Left lobe of liver (tissue), 2 donors: ENCODE data around the gene SLC2A5. TPM values are rescaled to one million over a fixed set of nuclear protein-coding genes. Genes with fewer than 3 reads are reported as not detected.

Source experiments
- ATAC-seq: fragments of 200-7000 bp; cut with Tn5 transposase; one replicate; pipeline ENCODE4 v1.9.1; 2020; ENCODE audit warnings: mild to moderate bottlenecking, moderate library complexity
- DNase-seq: peaks from one replicate; pipeline ENCODE4 v3.0.0-alpha.2; 2020; ENCODE audit warnings: low spot score
- total RNA-seq: library from RNA; stranded (reverse); gene quantifications from one replicate; pipeline ENCODE4 v1.2.1, GENCODE V29; 2021
- donor health status: DM: no; HTN: no; CAD: no; lungs with moderate emphysema.
- donor health status: DM: no; HTN: yes; CAD: no.

The SLC2A5 gene
- total RNA-seq, 1 donor from 2014 or later = 0.35 TPM

DNA sequence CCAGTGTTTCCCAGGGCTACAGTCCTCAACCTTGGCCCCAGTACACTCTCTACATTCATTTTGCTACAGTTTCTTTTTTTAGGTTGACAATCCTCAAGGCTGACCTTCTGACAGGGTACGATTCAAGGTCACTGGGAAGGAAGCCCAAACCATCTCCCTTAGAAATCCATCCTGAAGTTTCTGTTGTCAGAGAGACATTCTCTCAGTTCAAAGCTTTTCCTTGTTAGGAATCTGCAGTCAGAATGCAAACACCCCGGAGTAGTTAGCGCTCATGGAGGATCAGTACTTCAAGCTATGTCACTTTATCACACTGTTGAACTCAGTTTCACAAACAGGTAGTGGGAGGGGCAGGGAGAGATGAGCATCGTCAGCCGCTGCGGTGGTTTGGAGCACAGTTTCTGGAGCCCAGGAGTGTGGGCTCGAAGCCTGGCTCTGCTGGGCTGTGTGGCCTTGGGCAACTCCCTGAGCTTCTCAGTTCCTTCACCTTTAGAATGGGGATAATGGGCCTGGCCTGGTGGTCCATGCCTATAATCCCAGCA lies 4.2 kb downstream of the SLC2A5 start:
- DNase-seq = no peak
- ATAC-seq = no peak

DNA sequence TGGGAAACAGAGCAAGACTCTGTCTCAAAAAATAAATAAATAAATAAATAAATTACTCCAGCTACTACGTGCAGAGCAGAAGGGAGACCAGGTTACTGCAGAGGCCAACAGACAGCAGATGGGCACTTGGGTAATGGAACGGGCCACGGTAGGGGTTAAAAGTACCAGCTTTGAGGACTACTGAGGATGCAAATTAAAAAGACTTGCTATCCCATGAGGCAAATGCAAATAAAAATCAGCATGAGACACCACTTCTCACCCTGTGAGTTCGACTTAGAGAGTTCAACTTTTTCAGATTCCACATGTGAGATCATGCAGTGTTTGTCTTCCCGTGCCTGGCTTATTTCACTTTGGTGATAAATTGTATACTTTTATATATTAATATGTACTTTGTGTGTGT lies 6.6 kb downstream of the SLC2A5 start:
- ATAC-seq (no peak), DNase-seq (no peak)

DNA sequence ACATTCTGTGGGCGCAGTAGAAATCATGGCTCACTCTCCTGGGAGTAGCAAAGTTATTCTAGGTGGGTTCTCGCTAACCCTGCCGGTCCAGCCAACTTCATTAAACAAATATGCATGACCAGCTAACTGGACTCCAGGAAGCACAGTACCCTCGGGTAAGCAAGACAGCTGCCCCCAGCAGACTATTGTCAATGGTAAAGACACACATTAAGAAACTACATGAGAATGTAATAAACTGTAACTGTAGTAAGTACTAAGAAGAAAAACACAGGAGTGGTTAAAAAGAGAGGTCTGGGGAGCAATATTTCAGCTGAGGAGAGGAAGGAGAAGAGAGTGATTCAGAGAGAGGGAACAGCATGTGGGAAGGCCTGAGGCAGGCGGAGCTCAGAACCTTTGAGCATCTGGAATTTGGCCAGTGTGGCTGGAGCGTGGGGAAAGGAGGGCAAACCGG lies 7.4 kb downstream of the SLC2A5 start:
- DNase-seq (no peak), ATAC-seq (peak; percentile 36)

DNA sequence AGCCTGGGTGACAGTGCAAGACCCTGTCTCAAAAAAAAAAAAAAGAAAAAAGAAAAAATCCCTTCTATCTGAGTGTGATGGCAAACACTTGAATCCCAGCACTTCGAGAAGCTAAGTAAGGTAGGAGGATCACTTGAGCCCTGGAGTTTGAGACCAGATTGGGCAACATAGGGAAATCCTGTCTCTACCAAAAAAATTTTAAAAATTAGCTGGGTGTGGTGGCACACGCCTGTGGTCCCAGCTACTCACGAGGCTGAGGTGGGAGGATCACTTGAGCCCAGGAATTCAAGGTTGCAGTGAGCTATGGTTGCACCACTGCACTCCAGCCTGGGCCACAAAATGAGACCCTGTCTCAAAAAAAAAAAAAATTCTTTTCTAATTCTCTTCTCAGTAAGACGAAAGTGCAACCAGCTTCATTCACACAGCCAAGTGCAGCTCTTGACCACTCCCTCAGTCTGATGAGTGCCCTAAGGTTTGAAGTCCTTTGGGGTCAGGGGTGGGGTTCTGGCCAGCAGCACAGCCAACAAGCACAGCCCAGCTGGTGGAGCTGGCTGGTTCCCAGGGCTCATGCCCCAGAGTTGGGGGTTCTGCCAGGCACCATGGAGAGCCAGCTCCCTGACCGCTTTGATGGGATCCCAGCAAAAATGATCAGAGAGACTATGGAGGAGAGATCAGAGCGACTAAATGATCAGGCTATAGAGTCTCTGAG lies 8.0 kb downstream of the SLC2A5 start:
- DNase-seq = no peak
- ATAC-seq = peak; percentile 74

DNA sequence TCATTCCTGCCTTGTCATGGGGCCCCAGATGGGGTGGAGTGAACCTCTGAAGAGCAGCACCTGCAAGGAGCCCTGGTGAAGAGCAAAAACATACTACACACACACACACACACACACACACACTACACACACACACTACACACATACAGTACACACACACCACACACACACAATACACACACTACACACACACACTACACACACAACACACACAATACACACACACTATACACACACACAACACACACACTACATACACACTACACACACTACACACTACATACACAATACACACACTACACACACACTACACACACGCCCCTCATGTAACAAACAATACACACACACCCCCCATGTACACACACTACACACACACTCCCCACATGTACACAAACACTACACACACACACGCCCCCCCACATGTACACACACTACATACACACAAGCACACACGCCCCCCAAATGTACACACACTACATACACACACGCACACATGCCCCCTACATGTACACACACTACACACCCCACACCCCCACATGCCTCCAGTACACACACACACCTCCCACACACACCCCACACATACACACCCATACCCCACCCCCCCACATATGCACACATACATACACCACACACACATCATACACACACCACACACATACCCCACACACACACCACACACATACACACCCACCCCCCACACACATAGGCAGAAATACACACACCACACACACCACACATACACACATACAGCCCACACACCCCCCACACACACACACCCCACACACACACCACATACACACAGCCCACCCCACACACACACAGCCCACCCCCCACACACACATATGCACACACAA lies 9.3 kb downstream of the SLC2A5 start:
- ATAC-seq (no peak), DNase-seq (no peak)

DNA sequence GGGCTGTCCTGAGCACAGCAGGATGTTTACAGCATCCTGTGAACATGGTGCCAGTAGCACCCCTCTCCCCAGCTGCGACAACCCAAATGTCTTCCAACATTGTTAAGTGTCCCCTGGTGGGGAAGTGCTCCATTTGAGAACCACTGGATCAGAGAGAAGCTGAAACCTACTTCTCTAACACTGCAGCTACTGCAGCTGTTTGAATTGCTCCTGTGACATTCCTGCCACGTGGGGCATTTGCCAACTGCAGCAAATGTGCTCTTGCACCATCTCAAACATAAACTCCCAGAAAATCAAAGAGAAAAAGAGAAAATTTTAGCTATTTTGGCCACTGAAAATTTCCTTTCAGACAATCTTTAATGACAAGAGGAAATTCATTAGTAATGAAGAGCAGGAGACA lies 11.0 kb downstream of the SLC2A5 start:
- DNase-seq (no peak), ATAC-seq (peak; percentile 51)

DNA sequence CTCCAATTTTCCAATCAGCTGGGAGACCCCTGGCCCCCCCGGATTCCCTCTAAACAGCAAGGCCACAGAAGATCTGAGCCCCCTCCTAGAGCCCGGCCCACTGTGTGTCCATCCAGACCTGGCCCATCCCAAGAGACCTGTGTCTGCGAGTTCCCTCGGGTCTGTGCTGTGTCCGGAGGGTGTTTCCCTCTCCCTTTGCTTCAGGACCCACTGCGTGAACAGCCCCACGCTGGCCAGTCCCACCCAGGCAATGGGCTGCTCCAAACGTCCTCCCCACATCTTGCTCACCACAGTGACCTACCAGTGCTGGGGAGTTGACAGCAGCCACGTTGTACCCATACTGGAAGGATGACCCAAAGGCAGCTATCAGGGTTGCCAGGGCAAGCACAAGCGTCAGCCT lies 11.6 kb downstream of the SLC2A5 start:
- ATAC-seq (no peak), DNase-seq (no peak)

DNA sequence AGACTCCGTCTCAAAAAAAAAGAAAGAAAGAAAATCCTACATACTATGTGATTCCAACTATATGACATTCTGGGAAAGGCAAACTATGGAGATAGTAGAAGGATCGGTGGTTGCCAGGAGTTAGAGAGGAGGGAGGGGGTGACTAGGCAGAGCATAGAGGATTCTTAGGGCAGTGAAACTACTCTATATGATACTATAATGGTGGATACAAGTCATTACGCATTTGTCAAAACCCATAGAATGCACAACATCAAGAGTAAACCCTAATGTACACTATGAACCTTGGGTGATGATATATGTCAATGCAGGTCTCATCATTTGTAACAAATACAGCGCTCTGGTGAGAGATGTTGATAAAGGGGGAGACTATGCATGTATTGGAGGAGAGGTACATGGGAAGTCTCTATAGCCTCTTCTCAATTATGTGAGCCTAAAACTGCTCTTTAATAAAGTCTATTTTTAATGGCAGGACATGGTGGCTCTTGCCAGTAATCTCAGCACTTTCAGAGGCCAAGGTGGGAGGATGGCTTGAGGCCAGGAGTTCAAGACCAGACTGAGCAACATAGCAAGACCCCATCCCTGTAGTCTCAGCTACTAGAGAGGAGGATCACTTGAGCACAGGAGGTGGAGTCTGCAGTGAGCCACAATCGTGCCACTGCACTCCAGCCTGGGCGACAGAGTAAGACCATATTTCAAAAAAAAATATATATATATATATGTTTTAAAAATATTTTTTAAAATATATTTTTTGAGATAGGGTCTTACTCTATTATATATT lies 17.0 kb downstream of the SLC2A5 start:
- DNase-seq (no peak), ATAC-seq (no peak)

DNA sequence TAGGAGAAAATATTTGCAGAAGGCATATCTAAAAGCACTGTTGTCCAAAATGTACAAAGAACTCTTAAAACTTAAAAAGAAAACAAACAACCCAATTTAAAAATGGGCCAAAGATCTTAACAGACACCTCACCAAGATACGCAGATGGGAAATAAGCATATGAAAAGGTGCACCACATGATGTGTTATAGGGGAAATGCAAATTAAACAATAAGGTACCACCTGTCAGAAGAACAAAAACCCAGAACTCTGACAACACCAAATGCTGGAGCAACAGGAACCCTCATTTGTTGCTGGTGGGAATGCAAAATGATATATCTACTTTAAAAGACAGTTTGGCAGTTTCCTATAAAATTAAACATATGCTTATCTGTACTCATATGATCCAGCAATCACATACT lies 18.1 kb downstream of the SLC2A5 start:
- DNase-seq = no peak
- no peak for ATAC-seq

DNA sequence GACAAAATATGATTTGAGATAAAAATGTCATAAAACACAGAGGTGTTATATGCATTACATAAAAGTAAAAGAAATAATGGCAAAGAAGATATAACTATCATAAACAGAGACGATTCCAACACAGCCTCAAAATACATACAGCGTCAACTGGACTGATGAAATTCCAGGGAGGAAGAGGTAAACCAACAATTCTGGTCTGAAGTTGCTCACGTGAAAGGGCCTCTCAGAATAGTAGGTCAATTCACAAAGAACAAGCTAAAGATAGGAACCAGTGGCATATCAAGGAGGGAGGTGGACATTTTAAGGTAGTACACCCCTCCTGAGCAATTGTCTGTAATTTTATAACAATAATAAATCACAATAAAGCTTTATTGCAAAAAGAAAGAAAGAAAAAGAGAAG lies 18.6 kb downstream of the SLC2A5 start:
- ATAC-seq (no peak), DNase-seq (no peak)

DNA sequence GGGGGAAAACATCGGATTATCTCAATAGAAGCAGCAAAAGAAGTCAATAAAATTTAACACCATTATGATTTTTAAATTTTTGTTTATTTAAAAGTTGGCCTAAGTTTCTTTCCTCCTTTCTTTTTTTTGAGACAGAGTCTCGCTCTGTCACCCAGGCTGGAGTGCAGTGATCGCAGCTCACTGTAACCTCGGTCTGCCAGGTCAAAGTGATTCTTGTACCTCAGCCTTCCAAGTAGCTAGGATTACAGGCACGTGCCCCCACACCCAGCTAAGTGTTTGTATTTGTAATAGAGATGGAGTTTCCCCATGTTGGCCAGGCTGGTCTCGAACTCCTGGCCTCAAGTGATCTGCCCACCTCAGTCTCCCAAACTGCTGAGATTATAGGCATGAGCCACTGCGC lies 20.9 kb downstream of the SLC2A5 start:
- DNase-seq (no peak), ATAC-seq (no peak)

DNA sequence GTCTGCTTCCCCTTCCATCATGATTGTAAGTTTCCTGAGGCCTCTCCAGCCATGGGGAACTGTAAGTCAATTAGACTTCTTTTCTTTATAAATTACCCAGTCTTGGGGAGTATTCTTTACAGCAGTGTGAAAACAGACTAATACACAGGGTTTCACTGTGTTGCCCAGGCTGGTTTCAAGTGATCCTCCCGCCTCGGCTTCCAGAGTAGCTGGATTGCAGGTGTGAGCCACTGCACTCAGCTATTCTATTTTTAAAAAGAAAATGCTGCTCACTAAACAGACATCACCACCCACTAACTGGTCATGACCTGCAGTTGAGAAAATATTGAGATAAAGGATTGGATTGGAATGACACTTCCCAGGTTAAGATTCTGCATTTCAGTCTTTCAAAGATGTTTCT lies 22.4 kb downstream of the SLC2A5 start:
- ATAC-seq (no peak), DNase-seq (no peak)

DNA sequence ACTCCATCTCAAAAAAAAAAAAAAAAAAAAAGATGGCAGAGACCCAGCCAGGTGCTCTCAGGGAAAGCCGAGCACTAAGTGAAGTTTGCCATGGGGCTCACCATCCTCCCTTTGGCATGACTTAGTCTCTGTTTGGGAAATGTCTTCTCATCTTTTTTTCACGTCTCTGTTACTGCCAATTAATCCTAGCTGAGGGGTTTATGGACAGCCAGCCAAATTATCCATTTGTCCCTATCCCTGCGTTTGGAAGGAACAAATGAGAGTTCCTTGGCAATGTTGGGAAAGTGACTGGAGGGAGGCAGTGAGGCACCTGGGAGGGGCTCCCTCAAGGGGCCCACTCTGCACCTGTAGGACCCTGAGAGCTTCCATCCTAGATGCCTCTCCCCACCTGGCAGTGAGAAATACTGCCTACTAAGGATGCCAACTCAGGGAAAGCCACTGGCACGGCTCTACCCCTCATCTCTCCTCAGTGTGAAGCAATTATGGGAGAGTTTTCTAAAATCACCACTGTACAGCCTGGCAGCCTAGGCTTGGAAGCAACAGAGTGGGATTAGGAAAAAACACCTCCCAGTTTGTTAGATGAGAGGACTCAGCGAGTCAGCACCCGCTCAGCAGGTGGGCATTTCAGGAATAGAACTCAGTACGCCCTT lies 23.4 kb downstream of the SLC2A5 start:
- no peak for DNase-seq
- ATAC-seq = no peak

DNA sequence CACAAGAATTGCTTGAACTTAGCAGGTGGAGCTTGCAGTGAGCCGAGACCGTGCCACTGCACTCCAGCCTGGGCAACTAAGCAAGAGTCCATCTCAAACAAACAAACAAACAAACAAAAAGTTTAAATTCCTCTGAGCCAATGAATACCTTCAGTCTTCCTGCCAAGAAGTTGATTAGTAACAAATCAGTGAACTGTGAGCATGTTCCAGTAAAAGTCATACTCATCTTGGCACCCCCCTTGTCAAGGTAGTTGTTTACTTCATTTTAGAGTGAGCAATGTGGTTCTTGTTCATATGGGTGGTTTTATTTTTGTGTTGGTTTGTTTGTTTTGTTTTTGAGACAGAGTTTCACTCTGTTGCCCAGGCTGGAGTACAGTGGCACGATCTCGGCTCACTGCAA lies 25.2 kb downstream of the SLC2A5 start:
- DNase-seq = no peak
- no peak for ATAC-seq

DNA sequence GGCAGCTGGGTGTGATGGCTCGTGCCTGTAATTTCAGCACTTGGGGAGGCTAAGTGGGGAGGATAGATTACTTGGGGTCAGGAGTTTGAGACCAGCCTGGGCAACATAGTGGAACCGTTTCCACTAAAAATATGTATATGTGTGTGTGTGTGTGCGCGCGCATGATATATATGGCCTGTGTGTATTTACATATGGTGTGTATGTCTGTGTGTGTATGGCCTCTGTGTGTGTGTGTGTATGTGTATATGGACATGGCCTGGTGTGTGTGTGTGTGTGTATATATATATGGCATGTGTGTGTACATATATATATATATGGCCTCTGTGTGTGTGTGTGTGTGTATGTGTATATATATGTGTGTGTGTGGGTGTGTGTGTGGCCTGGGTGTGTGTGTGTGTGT lies 27.2 kb downstream of the SLC2A5 start:
- ATAC-seq (no peak), DNase-seq (no peak)

DNA sequence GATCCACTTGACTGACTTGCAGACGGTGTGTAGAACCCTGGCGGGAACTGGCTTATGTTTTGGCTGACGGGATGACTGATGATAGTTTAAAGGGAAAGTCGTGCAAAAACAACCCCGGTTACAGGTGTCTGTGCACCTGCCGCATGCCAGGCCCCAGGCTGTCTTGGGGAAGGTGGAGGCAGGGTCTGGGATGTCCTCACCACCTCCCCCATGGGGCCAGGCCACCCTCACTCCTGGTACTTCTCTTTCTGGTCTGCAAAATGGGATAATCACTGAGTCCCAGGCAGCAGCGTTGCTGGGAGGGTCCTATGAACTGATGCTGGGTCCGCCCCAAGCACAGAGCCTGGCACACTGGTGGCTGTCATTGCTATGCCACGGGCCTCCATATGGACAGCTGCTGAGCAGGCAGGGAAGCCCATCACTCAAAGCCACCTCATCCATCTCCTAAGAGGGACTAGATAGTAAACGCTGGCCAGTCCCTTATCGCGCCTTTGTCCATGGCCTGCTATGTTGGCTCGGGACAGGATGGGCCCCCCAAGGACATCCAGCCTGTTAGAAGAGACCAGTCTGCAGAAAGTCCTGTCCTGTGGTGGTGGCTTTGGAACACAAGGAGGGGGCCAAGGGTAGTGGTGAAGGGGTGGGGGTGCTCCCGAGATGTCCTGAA lies 28.2 kb downstream of the SLC2A5 start:
- no peak for ATAC-seq

DNA sequence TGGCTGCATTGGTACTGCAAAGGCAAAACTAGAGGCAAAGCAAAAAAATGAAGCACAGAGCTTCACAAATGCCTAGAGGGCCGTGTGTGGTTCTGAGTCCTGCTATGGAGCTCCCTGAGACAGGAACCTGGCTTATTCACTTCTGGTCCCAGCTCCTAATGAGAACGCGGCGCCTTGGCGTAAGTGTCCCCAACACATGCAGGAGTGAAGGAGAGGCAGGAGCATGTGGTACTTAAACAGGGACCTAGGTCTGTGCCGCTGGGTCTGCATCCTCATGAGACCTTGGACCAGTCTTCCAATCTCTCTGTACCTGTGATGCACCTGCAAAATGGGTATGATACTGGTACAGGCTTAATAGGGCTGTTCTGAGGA lies 28.8 kb downstream of the SLC2A5 start:
- no peak for ATAC-seq

More for the DNA sequence above, 28.2 kb downstream of the SLC2A5 start:
- no peak for DNase-seq

DNA sequence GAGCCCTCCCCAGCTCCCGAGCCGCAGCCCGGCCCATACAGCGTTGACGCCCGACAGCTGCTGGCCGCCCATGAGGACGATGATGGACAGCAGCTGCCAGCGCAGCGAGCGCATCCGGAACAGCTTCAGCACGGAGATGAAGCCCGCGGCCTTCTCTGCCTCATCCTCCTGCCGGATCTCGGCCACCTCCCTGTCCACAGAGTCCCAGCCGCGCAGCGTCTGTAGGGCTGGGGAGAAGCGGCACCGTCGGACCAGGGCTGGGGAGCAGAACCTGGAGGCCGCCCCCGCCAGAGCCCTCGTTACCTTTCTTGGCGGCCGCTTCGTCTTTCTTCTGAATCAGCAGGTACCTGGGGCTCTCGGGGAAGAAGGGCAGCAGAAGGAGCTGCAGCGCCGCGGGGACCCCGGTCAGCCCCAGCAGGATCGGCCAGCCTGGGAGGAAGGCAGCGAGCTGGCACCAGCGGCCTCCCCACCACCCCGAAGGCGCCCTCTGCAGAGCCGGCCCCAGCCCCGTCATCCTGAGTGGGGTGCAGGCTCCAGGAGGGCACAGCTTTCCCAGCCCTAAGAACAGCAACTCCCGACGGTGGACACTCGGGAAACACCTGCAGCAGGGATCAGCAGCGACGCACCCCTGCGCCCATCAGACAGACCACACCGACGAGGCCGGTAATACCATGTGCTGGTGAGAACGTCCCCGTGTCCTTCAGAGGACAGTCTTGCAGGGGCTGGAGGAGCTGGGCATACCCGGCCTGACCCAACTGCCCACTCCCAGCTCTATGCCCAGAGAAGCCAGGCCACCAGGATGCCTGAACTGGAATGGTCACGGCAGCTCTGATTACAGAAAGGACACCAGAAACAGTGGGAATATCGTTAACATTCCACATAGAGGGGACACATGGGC lies 29.4 kb downstream of the SLC2A5 start:
- ATAC-seq (no peak), DNase-seq (no peak)

More for the DNA sequence above, 28.8 kb downstream of the SLC2A5 start:
- DNase-seq = no peak
